ENCODE measurements around the gene LTBP1. TPM values are rescaled to one million over a fixed set of nuclear protein-coding genes. Genes with fewer than 3 reads are reported as not detected.
"Not testable (repeated sequence)": the region's sequence is repeated elsewhere in the genome, so short reads cannot be mapped to it uniquely, and the experiment has no call there.

Gene LTBP1
- total RNA-seq, 1 donor from 2014 or later = 29.7 TPM

DNA sequence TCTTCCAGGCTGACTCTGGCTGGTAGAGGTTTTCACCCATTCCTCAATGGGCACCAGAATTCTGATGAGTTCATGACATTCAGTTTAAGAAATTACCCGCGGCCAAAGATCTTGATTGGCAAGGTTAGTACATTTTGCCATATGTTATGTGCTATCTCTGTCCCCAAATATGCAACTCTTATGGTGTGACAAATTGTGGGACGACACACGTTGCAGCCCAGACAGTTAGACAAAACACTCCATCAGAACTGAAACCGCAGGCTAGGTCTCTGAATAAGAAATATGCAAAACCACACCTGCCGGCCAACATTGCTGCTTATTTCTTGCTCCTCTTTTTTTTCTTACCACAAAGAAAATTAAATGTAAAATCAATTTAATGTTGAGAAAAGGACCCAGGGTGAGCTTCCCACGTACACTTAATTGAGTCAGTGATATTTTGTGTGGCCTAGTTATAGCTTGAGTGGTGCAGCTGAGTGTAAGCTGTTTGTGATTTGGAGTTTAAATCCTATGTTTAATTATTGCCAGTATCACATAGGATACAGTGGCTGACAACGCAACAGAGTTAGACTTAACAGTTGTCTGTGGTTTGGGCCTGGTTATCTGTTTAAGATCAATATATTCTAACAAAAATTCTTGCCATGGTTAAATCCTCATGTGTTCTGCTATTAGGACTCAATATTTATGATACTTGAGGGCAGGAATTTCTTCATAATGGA, 35.7 kb upstream of the LTBP1 start:
- Histone ChIP-seq H3K4me2 (ENCODE audit: low read length) (no peak overlapping the region), H3K9ac (ENCODE audit: low read length) (no peak overlapping the region), H4K20me1 (ENCODE audit: insufficient read depth, low read length) (no peaks in the 10 kb centered on the region), H3K27me3 (ENCODE audit: insufficient read depth, low read length) (no peaks in the 10 kb centered on the region), H3K4me1 (ENCODE audit: insufficient read depth, low read length) (no peaks in the 10 kb centered on the region), H3K36me3 (ENCODE audit: insufficient read depth, low read length) (no peaks in the 10 kb centered on the region), H3K79me2 (ENCODE audit: insufficient read depth, low read length) (no peaks in the 10 kb centered on the region), H2AFZ (ENCODE audit: low read depth, low read length) (no peak overlapping the region), H3K9me3 (ENCODE audit: insufficient read depth, low read depth, low read length) (no peaks in the 10 kb centered on the region), H3K4me3 (ENCODE audit: insufficient read depth, low read depth, low read length) (no peak overlapping the region), H3K27ac (ENCODE audit: low read depth, low read length) (no peak overlapping the region)
- no peaks in the 10 kb centered on the region for H3K27me3 Mint-ChIP-seq (ENCODE audit: low read depth, unreplicated experiment)
- H3K4me3 Mint-ChIP-seq (ENCODE audit: unreplicated experiment) = no peak overlapping the region
- no peak overlapping the region for H3K27ac Mint-ChIP-seq (ENCODE audit: unreplicated experiment)
- FAIRE-seq (no peak), DNase-seq (ENCODE audit: low read depth) (peak; percentile 41)
- H3K36me3 Mint-ChIP-seq (ENCODE audit: low read depth, unreplicated experiment) = no peaks in the 10 kb centered on the region
- no peaks in the 10 kb centered on the region for H3K9me3 Mint-ChIP-seq (ENCODE audit: unreplicated experiment)
- no peak for TF ChIP-seq EZH2 (IDR thresholded peaks at IDR 0.05; ENCODE audit: insufficient read depth, low read length)
- TF ChIP-seq, protein P1, sequence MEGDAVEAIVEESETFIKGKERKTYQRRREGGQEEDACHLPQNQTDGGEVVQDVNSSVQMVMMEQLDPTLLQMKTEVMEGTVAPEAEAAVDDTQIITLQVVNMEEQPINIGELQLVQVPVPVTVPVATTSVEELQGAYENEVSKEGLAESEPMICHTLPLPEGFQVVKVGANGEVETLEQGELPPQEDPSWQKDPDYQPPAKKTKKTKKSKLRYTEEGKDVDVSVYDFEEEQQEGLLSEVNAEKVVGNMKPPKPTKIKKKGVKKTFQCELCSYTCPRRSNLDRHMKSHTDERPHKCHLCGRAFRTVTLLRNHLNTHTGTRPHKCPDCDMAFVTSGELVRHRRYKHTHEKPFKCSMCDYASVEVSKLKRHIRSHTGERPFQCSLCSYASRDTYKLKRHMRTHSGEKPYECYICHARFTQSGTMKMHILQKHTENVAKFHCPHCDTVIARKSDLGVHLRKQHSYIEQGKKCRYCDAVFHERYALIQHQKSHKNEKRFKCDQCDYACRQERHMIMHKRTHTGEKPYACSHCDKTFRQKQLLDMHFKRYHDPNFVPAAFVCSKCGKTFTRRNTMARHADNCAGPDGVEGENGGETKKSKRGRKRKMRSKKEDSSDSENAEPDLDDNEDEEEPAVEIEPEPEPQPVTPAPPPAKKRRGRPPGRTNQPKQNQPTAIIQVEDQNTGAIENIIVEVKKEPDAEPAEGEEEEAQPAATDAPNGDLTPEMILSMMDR (IDR thresholded peaks at IDR 0.05; ENCODE audit: insufficient read depth, low read depth, low read length) = no peak
- H3K4me1 Mint-ChIP-seq (ENCODE audit: low read depth, unreplicated experiment) = no peaks in the 10 kb centered on the region

DNA sequence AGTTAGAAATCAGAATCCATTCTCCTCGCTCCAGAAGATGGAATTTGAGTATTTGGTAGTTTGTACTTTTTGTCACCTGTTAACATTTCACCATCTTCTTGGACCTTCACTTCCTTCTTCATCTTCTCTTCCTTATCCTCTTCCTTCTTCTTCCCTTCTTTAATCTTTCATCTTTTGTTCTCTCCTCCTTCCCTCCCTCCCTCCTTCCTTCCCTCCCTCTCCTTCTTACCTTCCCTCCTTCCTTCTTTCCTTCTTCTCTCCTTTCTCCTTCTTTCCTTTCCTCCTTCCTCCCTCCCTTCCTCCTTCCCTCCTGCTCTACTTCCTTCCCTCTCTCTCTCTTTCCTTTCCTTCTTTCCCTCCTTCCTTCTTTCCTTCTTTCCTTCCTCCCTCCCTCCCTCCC, 31.1 kb upstream of the LTBP1 start:
- H3K9me3 Mint-ChIP-seq (ENCODE audit: unreplicated experiment) = no peaks in the 10 kb centered on the region
- H3K4me3 ChIP-seq (ENCODE audit: insufficient read depth, low read depth, low read length) = no peak overlapping the region
- no peak overlapping the region for H3K9ac ChIP-seq (ENCODE audit: low read length)
- no peak overlapping the region for H3K27ac Mint-ChIP-seq (ENCODE audit: unreplicated experiment)
- H3K4me1 Mint-ChIP-seq (ENCODE audit: low read depth, unreplicated experiment) = no peaks in the 10 kb centered on the region
- no peaks in the 10 kb centered on the region for H3K9me3 ChIP-seq (ENCODE audit: insufficient read depth, low read depth, low read length)
- FAIRE-seq (no peak), DNase-seq (ENCODE audit: low read depth) (no peak)
- no peak overlapping the region for H2AFZ ChIP-seq (ENCODE audit: low read depth, low read length)
- TF ChIP-seq, protein P1 (IDR thresholded peaks at IDR 0.05; ENCODE audit: insufficient read depth, low read depth, low read length) = no peak
- TF ChIP-seq EZH2 (IDR thresholded peaks at IDR 0.05; ENCODE audit: insufficient read depth, low read length) = no peak
- H3K27me3 Mint-ChIP-seq (ENCODE audit: low read depth, unreplicated experiment) = no peaks in the 10 kb centered on the region
- H3K79me2 ChIP-seq (ENCODE audit: insufficient read depth, low read length) = no peaks in the 10 kb centered on the region
- H4K20me1 ChIP-seq (ENCODE audit: insufficient read depth, low read length) = no peaks in the 10 kb centered on the region
- no peak overlapping the region for H3K4me2 ChIP-seq (ENCODE audit: low read length)
- H3K27me3 ChIP-seq (ENCODE audit: insufficient read depth, low read length) = no peaks in the 10 kb centered on the region
- H3K4me3 Mint-ChIP-seq (ENCODE audit: unreplicated experiment) = no peak overlapping the region
- no peak overlapping the region for H3K27ac ChIP-seq (ENCODE audit: low read depth, low read length)
- no peaks in the 10 kb centered on the region for H3K36me3 Mint-ChIP-seq (ENCODE audit: low read depth, unreplicated experiment)
- no peaks in the 10 kb centered on the region for H3K36me3 ChIP-seq (ENCODE audit: insufficient read depth, low read length)
- no peaks in the 10 kb centered on the region for H3K4me1 ChIP-seq (ENCODE audit: insufficient read depth, low read length)

DNA sequence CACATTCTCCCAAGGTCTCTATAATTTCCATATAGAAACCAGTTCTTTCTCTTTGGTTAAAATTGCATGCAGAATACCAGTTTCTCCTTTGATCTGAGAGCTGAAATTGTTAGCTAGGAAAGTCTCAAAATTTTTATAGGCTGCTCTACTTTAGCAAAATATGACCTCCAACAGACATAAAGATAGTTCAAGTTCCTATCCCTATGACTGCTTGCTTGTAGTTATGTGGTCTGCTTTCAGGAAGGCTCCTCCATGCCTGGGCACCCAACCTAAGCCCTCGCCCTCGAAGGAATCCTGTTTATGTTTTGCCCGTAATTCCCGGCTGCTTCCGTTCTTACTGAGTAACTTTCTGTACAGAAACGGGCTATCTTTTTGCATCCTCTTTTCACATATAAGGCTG, 28.0 kb upstream of the LTBP1 start:
- no peak overlapping the region for H3K27ac Mint-ChIP-seq (ENCODE audit: unreplicated experiment)
- peaks cover 2% of the 10 kb centered on the region for H3K9me3 Mint-ChIP-seq (ENCODE audit: unreplicated experiment)
- Histone ChIP-seq H3K27me3 (ENCODE audit: insufficient read depth, low read length) (peaks cover 3% of the 10 kb centered on the region), H3K36me3 (ENCODE audit: insufficient read depth, low read length) (no peaks in the 10 kb centered on the region), H2AFZ (ENCODE audit: low read depth, low read length) (no peak overlapping the region), H3K79me2 (ENCODE audit: insufficient read depth, low read length) (no peaks in the 10 kb centered on the region), H3K4me1 (ENCODE audit: insufficient read depth, low read length) (no peaks in the 10 kb centered on the region), H3K4me2 (ENCODE audit: low read length) (no peak overlapping the region), H3K9me3 (ENCODE audit: insufficient read depth, low read depth, low read length) (no peaks in the 10 kb centered on the region), H4K20me1 (ENCODE audit: insufficient read depth, low read length) (no peaks in the 10 kb centered on the region), H3K27ac (ENCODE audit: low read depth, low read length) (no peak overlapping the region), H3K9ac (ENCODE audit: low read length) (no peak overlapping the region), H3K4me3 (ENCODE audit: insufficient read depth, low read depth, low read length) (no peak overlapping the region)
- no peaks in the 10 kb centered on the region for H3K4me1 Mint-ChIP-seq (ENCODE audit: low read depth, unreplicated experiment)
- TF ChIP-seq, protein P1 (IDR thresholded peaks at IDR 0.05; ENCODE audit: insufficient read depth, low read depth, low read length) = no peak
- no peak for TF ChIP-seq EZH2 (IDR thresholded peaks at IDR 0.05; ENCODE audit: insufficient read depth, low read length)
- no peak for FAIRE-seq
- H3K27me3 Mint-ChIP-seq (ENCODE audit: low read depth, unreplicated experiment) = peaks cover 2% of the 10 kb centered on the region
- no peak overlapping the region for H3K4me3 Mint-ChIP-seq (ENCODE audit: unreplicated experiment)
- no peaks in the 10 kb centered on the region for H3K36me3 Mint-ChIP-seq (ENCODE audit: low read depth, unreplicated experiment)
- DNase-seq (ENCODE audit: low read depth) = no peak

DNA sequence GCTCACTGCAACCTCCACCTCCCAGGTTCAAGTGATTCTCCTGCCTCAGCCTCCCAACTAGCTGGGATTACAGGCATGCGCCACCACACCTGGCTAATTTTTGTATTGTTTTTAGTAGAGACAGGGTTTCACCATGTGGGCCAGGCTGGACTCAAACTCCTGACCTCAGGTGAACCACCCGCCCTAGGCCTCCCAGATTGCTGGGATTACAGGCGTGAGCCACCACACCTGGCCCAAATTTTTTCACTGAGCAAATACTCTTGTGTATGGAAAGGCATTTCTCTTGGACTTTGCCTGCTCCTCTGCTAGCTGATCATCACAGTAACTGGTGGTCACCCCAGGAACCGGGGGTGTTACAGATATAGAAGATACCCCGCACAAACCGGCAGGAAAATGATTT, 26.9 kb upstream of the LTBP1 start:
- not testable (repeated sequence) for H3K4me3 Mint-ChIP-seq (ENCODE audit: unreplicated experiment); H3K36me3 ChIP-seq (ENCODE audit: insufficient read depth, low read length); FAIRE-seq; H2AFZ ChIP-seq (ENCODE audit: low read depth, low read length); H3K4me1 ChIP-seq (ENCODE audit: insufficient read depth, low read length); H3K27ac ChIP-seq (ENCODE audit: low read depth, low read length); H3K9me3 Mint-ChIP-seq (ENCODE audit: unreplicated experiment); H3K27ac Mint-ChIP-seq (ENCODE audit: unreplicated experiment); H3K27me3 Mint-ChIP-seq (ENCODE audit: low read depth, unreplicated experiment); H3K9me3 ChIP-seq (ENCODE audit: insufficient read depth, low read depth, low read length); H3K79me2 ChIP-seq (ENCODE audit: insufficient read depth, low read length); H3K4me2 ChIP-seq (ENCODE audit: low read length); H3K9ac ChIP-seq (ENCODE audit: low read length); H3K4me3 ChIP-seq (ENCODE audit: insufficient read depth, low read depth, low read length); H3K36me3 Mint-ChIP-seq (ENCODE audit: low read depth, unreplicated experiment); H3K4me1 Mint-ChIP-seq (ENCODE audit: low read depth, unreplicated experiment); H3K27me3 ChIP-seq (ENCODE audit: insufficient read depth, low read length); DNase-seq (ENCODE audit: low read depth); H4K20me1 ChIP-seq (ENCODE audit: insufficient read depth, low read length)

All from astrocyte (in vitro differentiated cells and primary cell).